Panc1 (cell line): ENCODE data around the gene PROM1. TPM values are rescaled to one million over a fixed set of nuclear protein-coding genes. Genes with fewer than 3 reads are reported as not detected.

Source experiments
- ATAC-seq: fragments of 200-7000 bp; cut with Tn5 transposase; 2 replicates; pipeline ENCODE4 v1.9.1; 2020; ENCODE audit warnings: mild to moderate bottlenecking, moderate library complexity
- BruUV-seq: library from RNA; stranded (reverse); fragments of 400-500 nt; replicated peaks from 2 replicates; lab custom pipeline; 2021; lab: Mats Ljungman, UMichigan
- CTCF ChIA-PET: fragments of 300-600 bp; sonication (Branson Sonifier 250); formaldehyde crosslinking; loops from one replicate; lab custom pipeline; 2022; ENCODE audit warnings: antibody characterized with exemption; lab: Charles Lee
- POLR2A ChIA-PET: fragments of 300-600 bp; sonication (Branson Sonifier 250); formaldehyde crosslinking; loops from one replicate; lab custom pipeline; 2022; ENCODE audit warnings: antibody characterized with exemption; lab: Charles Lee
- DNase-seq: peaks from one replicate; pipeline ENCODE4 v3.0.0-alpha.2; 2010; ENCODE audit warnings: low read depth, low spot score
- H3K27ac ChIP-seq: 2 replicates; pipeline ENCODE4 v1.5.1; 2011; ENCODE audit warnings: mild to moderate bottlenecking, low read length, inconsistent platforms
- H3K27me3 ChIP-seq: fragments of 200-500 bp; sonication (Bioruptor generic); 2 replicates; pipeline ENCODE4 v1.6.0; 2014; ENCODE audit warnings: low read length, inconsistent platforms; ENCODE audit not compliant: control insufficient read depth, insufficient read depth
- H3K36me3 ChIP-seq: fragments of 200-500 bp; sonication (Bioruptor generic); 2 replicates; pipeline ENCODE4 v1.5.1; 2014; ENCODE audit warnings: inconsistent platforms, mild to moderate bottlenecking, low read length, moderate library complexity; ENCODE audit not compliant: control insufficient read depth, insufficient read depth
- H3K4me1 ChIP-seq: 2 replicates; pipeline ENCODE4 v1.5.1; 2011; ENCODE audit warnings: inconsistent platforms, mild to moderate bottlenecking, low read length, moderate library complexity; ENCODE audit not compliant: control insufficient read depth, insufficient read depth
- H3K4me3 ChIP-seq, 2 experiments: 2 replicates each; pipeline ENCODE4 v1.5.1; 2011 to 2012; ENCODE audit warnings: low read depth in 2 of 2, low read length in 2 of 2, mild to moderate bottlenecking in 2 of 2, inconsistent platforms in 1 of 2, moderate library complexity in 1 of 2
- H3K9me3 ChIP-seq: fragments of 200-500 bp; sonication (Bioruptor generic); 2 replicates; pipeline ENCODE4 v1.5.1; 2014; ENCODE audit warnings: low read depth, mild to moderate bottlenecking, inconsistent platforms, low read length, moderate library complexity; ENCODE audit not compliant: control insufficient read depth, insufficient read depth
- CTCF ChIP-seq: fragments of 450-650 bp; IDR thresholded peaks from 2 replicates; pipeline ENCODE4 v1.5.1; 2017; ENCODE audit warnings: mild to moderate bottlenecking
- POLR2AphosphoS5 ChIP-seq: IDR thresholded peaks from 2 replicates; pipeline ENCODE4 v1.6.1; 2012; ENCODE audit warnings: mild to moderate bottlenecking, low read depth, low read length, moderate library complexity
- SIN3A ChIP-seq: IDR thresholded peaks from 2 replicates; pipeline ENCODE4 v1.6.1; 2012; ENCODE audit warnings: low read depth, mild to moderate bottlenecking, low read length, moderate library complexity, borderline replicate concordance; ENCODE audit not compliant: insufficient read depth
- TCF7L2 ChIP-seq: IDR thresholded peaks from 2 replicates; pipeline ENCODE4 v1.6.1; 2011; ENCODE audit warnings: mild to moderate bottlenecking, low read depth, low read length, inconsistent platforms
- in situ Hi-C: cut with HindIII; loops from 2 replicates; pipeline ENCODE4 v1.10.0; 2016; ENCODE audit warnings: low sequenced_read_pairs, low pct_unique_long_range_greater_than_20kb
- intact Hi-C: fragments of 100-400 bp; cut with micrococcal nuclease; formaldehyde crosslinking; loops from one replicate; pipeline ENCODE4 v1.10.0; 2022; ENCODE audit not compliant: unreplicated experiment
- total RNA-seq: library from RNA; stranded (reverse); gene quantifications from one replicate; pipeline ENCODE4 v1.2.1, GENCODE V29; 2021; ENCODE audit not compliant: unreplicated experiment
- TF ChIP-seq, protein P1 (sequence below), 2 experiments: IDR thresholded peaks; 2 replicates each; pipeline ENCODE4 v1.6.1; 2011 to 2012; ENCODE audit warnings: low read depth in 2 of 2, control low read depth in 1 of 2, low read length in 1 of 2, mild to moderate bottlenecking in 1 of 2, moderate library complexity in 1 of 2; ENCODE audit not compliant: insufficient read depth in 1 of 2

The PROM1 gene
- total RNA-seq, 1 experiment from 2014 or later: 0.18 TPM

DNA sequence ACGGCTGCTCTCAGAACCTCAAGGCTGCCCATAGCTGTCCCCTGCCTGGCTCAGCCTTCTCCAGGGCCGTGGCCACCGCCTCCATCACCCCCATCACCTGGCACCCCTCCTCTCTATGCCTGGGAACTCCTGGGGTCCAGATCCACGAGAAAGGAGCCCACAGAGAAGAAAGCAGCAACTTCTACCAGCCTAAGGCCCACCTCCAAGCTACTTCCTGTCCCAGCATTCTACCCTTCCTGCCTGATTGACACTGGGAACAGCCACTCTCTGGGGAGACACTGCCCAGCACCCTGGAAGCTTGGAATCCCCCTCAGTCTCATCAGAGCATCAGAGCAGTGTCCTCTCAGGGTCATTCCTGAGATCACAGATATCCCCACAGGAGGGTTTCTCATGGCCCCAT is 36.9 kb upstream of the PROM1 start:
- no TSS peak for BruUV-seq
- Histone ChIP-seq H3K4me1 (no peaks in the 10 kb centered on the region), H3K4me3 (no peak overlapping the region), H3K27ac (no peak overlapping the region), H3K36me3 (no peaks in the 10 kb centered on the region), H3K9me3 (no peaks in the 10 kb centered on the region), H3K27me3 (0 out of 2 replicates have a peak, but pooled peaks cover 2% of the 10 kb centered on the region)
- ChIA-PET POLR2A (no interaction called here), CTCF (no interaction called here)
- in situ Hi-C loops: no loop called here
- no peak for ATAC-seq
- DNase-seq: no peak
- intact Hi-C loops: no loop called here
- TF ChIP-seq TCF7L2 (no peak), POLR2AphosphoS5 (no peak), SIN3A (no peak), CTCF (no peak)
- TF ChIP-seq, protein P1, sequence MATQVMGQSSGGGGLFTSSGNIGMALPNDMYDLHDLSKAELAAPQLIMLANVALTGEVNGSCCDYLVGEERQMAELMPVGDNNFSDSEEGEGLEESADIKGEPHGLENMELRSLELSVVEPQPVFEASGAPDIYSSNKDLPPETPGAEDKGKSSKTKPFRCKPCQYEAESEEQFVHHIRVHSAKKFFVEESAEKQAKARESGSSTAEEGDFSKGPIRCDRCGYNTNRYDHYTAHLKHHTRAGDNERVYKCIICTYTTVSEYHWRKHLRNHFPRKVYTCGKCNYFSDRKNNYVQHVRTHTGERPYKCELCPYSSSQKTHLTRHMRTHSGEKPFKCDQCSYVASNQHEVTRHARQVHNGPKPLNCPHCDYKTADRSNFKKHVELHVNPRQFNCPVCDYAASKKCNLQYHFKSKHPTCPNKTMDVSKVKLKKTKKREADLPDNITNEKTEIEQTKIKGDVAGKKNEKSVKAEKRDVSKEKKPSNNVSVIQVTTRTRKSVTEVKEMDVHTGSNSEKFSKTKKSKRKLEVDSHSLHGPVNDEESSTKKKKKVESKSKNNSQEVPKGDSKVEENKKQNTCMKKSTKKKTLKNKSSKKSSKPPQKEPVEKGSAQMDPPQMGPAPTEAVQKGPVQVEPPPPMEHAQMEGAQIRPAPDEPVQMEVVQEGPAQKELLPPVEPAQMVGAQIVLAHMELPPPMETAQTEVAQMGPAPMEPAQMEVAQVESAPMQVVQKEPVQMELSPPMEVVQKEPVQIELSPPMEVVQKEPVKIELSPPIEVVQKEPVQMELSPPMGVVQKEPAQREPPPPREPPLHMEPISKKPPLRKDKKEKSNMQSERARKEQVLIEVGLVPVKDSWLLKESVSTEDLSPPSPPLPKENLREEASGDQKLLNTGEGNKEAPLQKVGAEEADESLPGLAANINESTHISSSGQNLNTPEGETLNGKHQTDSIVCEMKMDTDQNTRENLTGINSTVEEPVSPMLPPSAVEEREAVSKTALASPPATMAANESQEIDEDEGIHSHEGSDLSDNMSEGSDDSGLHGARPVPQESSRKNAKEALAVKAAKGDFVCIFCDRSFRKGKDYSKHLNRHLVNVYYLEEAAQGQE (IDR thresholded peaks at IDR 0.05; ENCODE audit: insufficient read depth in 1 of 2, low read depth in 2 of 2, low read length in 1 of 2): no peak

GRCh38 chr4:16119981-16120380 is 36.2 kb upstream of the PROM1 start:
- H3K4me1 ChIP-seq: no peaks in the 10 kb centered on the region
- TF ChIP-seq CTCF (no peak), POLR2AphosphoS5 (no peak), TCF7L2 (no peak), SIN3A (no peak)
- TF ChIP-seq, protein P1 (IDR thresholded peaks at IDR 0.05; ENCODE audit: insufficient read depth in 1 of 2, low read depth in 2 of 2, low read length in 1 of 2): no peak
- H3K9me3 ChIP-seq: no peaks in the 10 kb centered on the region
- in situ Hi-C loops (no loop called here), intact Hi-C loops (no loop called here)
- no peaks in the 10 kb centered on the region for H3K36me3 ChIP-seq
- H3K27me3 ChIP-seq: 0 out of 2 replicates have a peak, but pooled peaks cover 2% of the 10 kb centered on the region
- DNase-seq: no peak
- no peak overlapping the region for H3K27ac ChIP-seq
- CTCF ChIA-PET: no interaction called here
- BruUV-seq: no TSS peak
- H3K4me3 ChIP-seq: no peak overlapping the region
- no peak for ATAC-seq
- POLR2A ChIA-PET: no interaction called here
